ENCODE measurements around the gene RNF112.
"Not testable (repeated sequence)": the region's sequence is repeated elsewhere in the genome, so short reads cannot be mapped to it uniquely, and the experiment has no call there.

The RNF112 gene

GRCh38 chr17:19414396-19415280, 3.6 kb downstream of the RNF112 start:
- no peak for DNase-seq

DNA sequence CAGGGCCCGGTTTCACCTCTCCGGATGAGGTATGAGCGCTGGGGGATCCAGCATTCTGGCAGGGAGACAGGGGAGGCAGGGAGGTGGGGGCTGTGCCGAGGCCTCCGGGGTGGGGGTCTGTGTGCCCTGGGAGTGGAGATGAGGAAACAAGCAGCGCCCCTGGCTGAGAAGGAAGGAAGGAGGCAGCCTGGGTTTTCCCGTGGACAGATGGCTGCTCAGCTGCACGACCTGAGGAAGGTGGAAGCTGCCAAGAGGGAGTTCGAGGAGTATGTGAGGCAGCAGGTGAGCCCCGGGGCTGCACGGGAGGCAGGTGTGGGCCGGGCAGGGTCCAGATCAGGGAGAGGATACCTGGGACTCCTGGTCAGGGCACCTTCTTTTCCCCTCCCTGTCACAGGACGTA, 4.3 kb downstream of the RNF112 start:
- DNase-seq = no peak

- no peak for DNase-seq
Observed at GRCh38 chr17:19415806-19416775, 5.1 kb downstream of the RNF112 start.

DNA sequence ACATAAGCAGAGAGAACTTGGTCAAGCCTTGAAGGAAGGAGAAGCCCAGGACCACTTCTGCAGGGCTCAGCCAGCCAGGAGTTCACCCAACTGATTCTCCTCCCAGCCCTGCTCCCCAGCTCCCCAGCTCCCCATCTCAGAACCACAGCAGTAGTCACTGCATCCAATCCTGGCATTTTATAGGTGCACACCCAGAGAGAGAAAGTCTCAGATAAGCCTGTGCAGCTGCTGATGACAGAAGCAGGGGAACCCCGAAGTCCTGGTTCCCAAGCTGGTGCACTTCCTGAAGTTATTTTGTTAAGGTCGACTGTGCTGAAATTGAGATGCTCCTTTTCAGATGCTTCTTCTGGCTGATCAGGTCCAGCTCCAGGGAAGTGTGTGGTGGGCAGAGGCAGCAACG, 6.6 kb downstream of the RNF112 start:
- no peak for DNase-seq

GRCh38 chr17:19418251-19418992, 7.4 kb downstream of the RNF112 start:
- peak; percentile 32 for DNase-seq

GRCh38 chr17:19421219-19421618, 10.2 kb downstream of the RNF112 start:
- no peak for DNase-seq

- no peak for DNase-seq
Observed at GRCh38 chr17:19421926-19422325, 10.9 kb downstream of the RNF112 start.

- DNase-seq = no peak
Observed at GRCh38 chr17:19424934-19425868, 14.2 kb downstream of the RNF112 start.

DNA sequence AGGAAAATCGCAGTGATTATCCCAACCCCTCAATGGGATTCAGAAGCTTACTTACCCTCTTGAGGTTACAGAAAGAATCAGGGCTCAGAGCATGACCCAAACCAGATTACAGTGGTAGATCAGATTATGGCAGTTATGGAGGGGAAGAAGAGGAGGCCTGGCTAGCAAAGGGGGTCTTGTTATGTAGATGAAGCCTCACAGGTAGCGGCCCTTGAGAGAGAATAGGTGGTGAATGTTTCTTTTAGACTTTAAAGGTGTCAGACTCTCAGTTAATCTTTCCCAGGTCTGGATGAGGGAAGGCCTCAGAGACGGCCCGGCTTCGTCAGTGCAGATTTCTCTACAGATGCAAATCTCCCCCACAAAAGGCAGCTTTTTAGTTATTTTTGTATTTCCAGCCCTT, 15.6 kb downstream of the RNF112 start:
- no peak for DNase-seq

- DNase-seq = no peak
Observed at GRCh38 chr17:19431691-19432090, 20.7 kb downstream of the RNF112 start.

DNA sequence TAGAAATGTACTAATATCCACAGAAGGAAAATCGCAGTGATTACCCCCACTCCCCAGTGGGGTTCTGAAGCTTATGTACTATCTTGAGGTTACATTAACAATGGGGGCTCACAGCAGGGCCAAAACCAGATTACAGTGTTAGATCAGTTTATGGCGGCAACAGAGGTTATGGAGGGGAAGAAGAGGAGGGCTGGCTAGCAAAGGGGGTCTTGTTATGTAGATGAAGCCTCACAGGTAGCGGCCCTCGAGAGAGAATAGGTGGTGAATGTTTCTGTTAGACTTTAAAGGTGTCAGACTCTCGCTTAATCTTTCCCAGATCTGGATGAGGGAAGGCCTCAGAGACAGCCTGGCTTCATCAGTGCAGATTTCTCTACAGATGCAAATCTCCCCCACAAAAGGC, 22.2 kb downstream of the RNF112 start:
- DNase-seq = no peak

DNA sequence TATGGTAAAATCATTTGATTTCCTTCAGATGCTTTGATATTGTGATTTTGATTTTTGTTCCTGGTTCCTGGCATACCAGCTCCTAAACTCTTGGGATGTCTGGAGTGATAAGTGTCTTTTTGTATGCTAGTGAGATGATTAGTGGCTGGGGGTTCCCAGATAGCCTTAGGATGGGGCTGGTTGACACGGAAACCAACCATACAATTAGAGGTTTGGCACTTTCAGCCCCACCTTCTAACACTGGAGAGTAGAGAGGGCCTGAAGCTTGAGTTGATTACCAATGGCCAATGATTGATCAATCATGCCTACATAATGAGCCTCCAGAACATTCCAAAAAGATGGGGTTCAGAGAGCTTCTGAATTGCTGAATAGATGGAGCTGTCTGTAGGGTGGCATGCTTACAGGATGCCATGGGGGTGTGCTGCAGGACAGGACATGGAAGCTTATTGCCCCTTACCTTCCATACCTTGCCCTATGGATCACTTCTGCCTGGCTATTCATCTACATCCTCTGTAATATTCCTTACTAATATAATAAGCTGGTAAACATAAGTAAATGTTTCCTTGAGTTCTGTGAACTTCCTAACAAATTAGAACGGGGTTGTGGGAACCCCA, 22.8 kb downstream of the RNF112 start:
- DNase-seq = no peak

GRCh38 chr17:19440421-19440820, 29.4 kb downstream of the RNF112 start:
- DNase-seq = peak; percentile 25

- DNase-seq = not testable (repeated sequence)
Observed at GRCh38 chr17:19441288-19441687, 30.3 kb downstream of the RNF112 start.

GRCh38 chr17:19442731-19443130, 31.7 kb downstream of the RNF112 start:
- DNase-seq = no peak

GRCh38 chr17:19443148-19443547, 32.1 kb downstream of the RNF112 start:
- DNase-seq = no peak

GRCh38 chr17:19445105-19445504, 34.1 kb downstream of the RNF112 start:
- DNase-seq = no peak

DNA sequence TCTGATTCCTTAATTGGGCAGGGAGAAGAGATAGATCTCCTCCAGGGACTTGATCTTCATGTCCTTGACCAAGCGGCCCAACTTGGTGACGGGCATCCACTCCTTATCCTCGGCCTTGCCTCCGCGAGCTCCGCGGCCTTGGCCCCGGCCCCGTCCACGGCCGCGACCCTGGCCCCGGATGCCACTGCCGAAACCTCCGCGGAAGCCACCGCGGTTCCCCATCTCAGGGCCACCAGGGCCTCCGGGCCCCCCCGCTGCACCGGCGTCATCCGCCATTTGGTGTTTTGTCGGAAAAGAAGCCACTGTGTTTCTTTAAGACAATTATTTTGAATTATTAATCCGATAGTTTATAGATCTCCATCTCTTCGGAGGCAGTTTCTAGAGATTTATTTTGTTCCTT, 35.5 kb downstream of the RNF112 start:
- DNase-seq = not testable (repeated sequence)

DNA sequence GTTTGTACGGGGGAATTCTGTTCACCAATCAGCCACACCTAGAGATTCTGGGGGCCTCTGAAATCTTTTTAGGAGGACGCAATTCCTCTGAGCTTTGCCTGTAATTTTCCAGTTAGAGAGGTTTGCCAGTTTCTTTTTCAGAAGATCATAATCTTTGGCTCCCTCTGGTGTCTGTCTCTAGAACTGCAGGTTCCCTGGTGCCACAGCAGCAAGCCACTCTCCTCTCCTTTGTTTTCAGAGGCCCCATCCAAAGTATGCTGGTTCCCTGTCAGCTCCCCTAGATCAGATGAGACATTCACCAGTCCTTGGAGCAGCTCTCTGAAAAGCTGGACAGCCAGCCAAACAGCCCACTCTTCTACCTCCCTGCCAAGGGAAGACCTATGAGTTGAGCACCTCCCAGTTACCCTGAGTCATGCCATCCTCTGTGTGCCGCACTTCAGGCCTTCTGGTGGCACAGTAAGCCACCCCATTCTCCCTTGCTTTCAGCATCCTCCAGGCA, 36.1 kb downstream of the RNF112 start:
- DNase-seq = peak; percentile 70

DNA sequence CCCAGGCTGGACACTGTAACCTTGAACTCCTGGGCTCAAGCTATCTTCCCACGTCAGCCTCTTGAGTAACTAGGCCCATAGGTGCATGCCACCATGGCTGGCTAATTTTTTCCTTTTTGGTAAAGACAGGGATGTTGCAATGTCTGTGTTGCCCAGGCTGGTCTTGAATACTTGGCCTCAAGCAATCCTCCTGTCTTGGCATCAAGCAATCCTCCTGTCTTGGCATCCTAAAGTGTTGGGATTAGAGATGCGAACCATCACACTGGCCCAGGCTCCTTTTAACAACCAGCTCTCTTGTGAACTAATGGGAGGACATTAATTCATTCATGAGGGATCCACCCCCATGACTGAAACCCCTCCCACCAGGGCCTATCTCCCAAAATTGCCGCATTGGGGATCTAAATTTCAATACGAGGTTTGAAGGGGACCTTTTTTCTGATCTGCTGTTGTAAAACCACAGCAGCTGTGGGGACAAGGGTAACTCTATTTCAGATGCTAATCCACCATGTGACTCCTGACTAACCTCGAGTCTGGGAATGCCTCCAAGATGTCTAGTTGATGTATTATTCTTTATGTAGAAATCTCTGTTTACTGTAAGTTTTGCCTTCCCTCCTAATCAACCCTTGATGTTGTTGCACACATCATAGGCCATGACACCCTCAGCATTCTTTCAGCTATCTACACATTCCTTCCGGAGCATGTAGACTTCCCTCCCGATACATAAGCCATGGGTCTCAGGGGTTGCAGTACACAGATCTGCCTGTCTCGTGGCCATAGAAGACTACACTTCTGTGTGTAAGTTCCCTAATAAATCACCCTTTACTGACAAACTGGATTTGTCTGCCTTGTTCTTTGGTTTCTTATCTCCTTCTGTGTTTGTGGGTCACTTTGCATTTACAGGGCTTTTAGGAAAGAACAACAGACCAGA, 37.6 kb downstream of the RNF112 start:
- DNase-seq = no peak

All from stimulated activated CD4-positive, alpha-beta T cell treated with anti-CD3 and anti-CD28 coated beads, Interleukin-15, amount 100 ng/mL, for 24 hours (primary cell).